ENCODE results near the gene ANKDD1B. TPM values are rescaled to one million over a fixed set of nuclear protein-coding genes. Genes with fewer than 3 reads are reported as not detected.
"Not testable (repeated sequence)": the region's sequence is repeated elsewhere in the genome, so short reads cannot be mapped to it uniquely, and the experiment has no call there.

Gene ANKDD1B
- total RNA-seq, 2 donors from 2014 or later = 3.6 to 6.3 TPM

GRCh38 chr5:75610201-75610600, 1.1 kb upstream of the ANKDD1B start:
- intact Hi-C loops (cut with DNase I) = no loop called here

DNA sequence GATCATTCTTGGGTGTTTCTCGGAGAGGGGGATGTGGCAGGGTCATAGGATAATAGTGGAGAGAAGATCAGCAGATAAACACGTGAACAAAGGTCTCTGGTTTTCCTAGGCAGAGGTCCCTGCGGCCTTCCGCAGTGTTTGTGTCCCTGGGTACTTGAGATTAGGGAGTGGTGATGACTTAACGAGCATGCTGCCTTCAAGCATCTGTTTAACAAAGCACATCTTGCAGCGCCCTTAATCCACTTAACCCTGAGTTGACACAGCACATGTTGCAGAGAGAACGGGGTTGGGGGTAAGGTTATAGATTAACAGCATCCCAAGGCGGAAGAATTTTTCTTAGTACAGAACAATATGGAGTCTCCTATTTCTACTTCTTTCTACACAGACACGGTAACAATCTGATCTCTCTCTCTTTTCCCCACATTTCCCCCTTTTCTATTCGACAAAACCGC, 368 bp upstream of the ANKDD1B start:
- H3K4me1 ChIP-seq; intact Hi-C loops (cut with DNase I); H3K27me3 ChIP-seq; H3K36me3 ChIP-seq; H3K9me3 ChIP-seq: not testable (repeated sequence)
- peak overlapping the region; percentile 45 for H3K27ac ChIP-seq
- DNase-seq = peak; percentile 54
- peak overlapping the region; percentile 67 for H3K4me3 ChIP-seq
- H3K9ac ChIP-seq (ENCODE audit: low read depth in 2 of 2, low read length in 2 of 2) = peak overlapping the region; percentile 77 to 97

More at GRCh38 chr5:75610201-75610600, 1.1 kb upstream of the ANKDD1B start:
- no peak overlapping the region for H3K27ac ChIP-seq
- no peak overlapping the region for H3K9ac ChIP-seq (ENCODE audit: low read depth in 2 of 2, low read length in 2 of 2)
- no peak overlapping the region for H3K4me3 ChIP-seq
- H3K27me3 ChIP-seq = no peaks in the 10 kb centered on the region
- no peaks in the 10 kb centered on the region for H3K36me3 ChIP-seq
- H3K9me3 ChIP-seq = no peaks in the 10 kb centered on the region
- TF ChIP-seq, protein P1, sequence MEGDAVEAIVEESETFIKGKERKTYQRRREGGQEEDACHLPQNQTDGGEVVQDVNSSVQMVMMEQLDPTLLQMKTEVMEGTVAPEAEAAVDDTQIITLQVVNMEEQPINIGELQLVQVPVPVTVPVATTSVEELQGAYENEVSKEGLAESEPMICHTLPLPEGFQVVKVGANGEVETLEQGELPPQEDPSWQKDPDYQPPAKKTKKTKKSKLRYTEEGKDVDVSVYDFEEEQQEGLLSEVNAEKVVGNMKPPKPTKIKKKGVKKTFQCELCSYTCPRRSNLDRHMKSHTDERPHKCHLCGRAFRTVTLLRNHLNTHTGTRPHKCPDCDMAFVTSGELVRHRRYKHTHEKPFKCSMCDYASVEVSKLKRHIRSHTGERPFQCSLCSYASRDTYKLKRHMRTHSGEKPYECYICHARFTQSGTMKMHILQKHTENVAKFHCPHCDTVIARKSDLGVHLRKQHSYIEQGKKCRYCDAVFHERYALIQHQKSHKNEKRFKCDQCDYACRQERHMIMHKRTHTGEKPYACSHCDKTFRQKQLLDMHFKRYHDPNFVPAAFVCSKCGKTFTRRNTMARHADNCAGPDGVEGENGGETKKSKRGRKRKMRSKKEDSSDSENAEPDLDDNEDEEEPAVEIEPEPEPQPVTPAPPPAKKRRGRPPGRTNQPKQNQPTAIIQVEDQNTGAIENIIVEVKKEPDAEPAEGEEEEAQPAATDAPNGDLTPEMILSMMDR (IDR thresholded peaks at IDR 0.05) = no peak
- no peaks in the 10 kb centered on the region for H3K4me1 ChIP-seq
- DNase-seq = no peak

DNA sequence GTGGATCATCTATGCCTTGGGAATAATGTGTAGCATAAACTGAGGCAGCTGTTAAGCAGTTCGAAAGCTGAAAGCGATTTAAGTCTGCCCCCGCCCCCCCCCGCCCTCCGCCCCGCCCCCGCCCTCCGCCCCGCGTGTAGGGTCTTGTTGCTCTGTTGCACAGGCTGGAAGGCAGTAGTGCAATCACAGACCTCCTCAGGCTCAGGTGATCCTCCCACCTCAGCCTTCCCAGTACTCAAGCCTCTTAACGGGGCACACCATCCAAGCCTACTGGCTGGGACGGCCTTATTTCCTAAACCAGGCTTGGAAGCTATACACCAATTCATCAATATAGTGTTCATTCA, 945 bp downstream of the ANKDD1B start:
- peak overlapping the region; percentile 45 for H3K27ac ChIP-seq
- H3K4me1 ChIP-seq = peaks cover 10% of the 10 kb centered on the region
- no peak for DNase-seq
- H3K27me3 ChIP-seq = no peaks in the 10 kb centered on the region
- no peaks in the 10 kb centered on the region for H3K36me3 ChIP-seq
- intact Hi-C loops (cut with DNase I) = no loop called here
- H3K9me3 ChIP-seq = no peaks in the 10 kb centered on the region
- peak overlapping the region; percentile 77 to 97 for H3K9ac ChIP-seq (ENCODE audit: low read depth in 2 of 2, low read length in 2 of 2)
- TF ChIP-seq, protein P1 (IDR thresholded peaks at IDR 0.05) = no peak
- no peak overlapping the region for H3K4me3 ChIP-seq

- Histone ChIP-seq H3K27me3 (no peaks in the 10 kb centered on the region), H3K9me3 (no peaks in the 10 kb centered on the region), H3K4me1 (peaks cover 10% of the 10 kb centered on the region), H3K27ac (no peak overlapping the region), H3K9ac (ENCODE audit: low read depth in 2 of 2, low read length in 2 of 2) (no peak overlapping the region), H3K4me3 (no peak overlapping the region), H3K36me3 (no peaks in the 10 kb centered on the region)
- TF ChIP-seq, protein P1 (IDR thresholded peaks at IDR 0.05) = no peak
- intact Hi-C loops (cut with DNase I) = no loop called here
- DNase-seq = no peak
Observed at GRCh38 chr5:75612901-75613300, 1.6 kb downstream of the ANKDD1B start.

GRCh38 chr5:75614176-75614575, 2.9 kb downstream of the ANKDD1B start:
- Histone ChIP-seq H3K27me3 (no peaks in the 10 kb centered on the region), H3K36me3 (no peaks in the 10 kb centered on the region), H3K9ac (ENCODE audit: low read depth in 2 of 2, low read length in 2 of 2) (no peak overlapping the region), H3K27ac (no peak overlapping the region), H3K4me1 (peaks cover 10% of the 10 kb centered on the region), H3K4me3 (no peak overlapping the region), H3K9me3 (no peaks in the 10 kb centered on the region)
- TF ChIP-seq, protein P1 (IDR thresholded peaks at IDR 0.05) = no peak
- intact Hi-C loops (cut with DNase I) = no loop called here
- DNase-seq = no peak

GRCh38 chr5:75616371-75616881, 5.2 kb downstream of the ANKDD1B start:
- Histone ChIP-seq H3K4me3 (no peak overlapping the region), H3K9me3 (no peaks in the 10 kb centered on the region), H3K4me1 (peaks cover 10% of the 10 kb centered on the region), H3K36me3 (no peaks in the 10 kb centered on the region), H3K27ac (peak overlapping the region; percentile 68), H3K27me3 (no peaks in the 10 kb centered on the region), H3K9ac (ENCODE audit: low read depth in 2 of 2, low read length in 2 of 2) (peak overlapping the region in 1 of 2 donors; percentile 14)
- TF ChIP-seq, protein P1 (IDR thresholded peaks at IDR 0.05) = no peak
- intact Hi-C loops (cut with DNase I) = no loop called here
- DNase-seq = no peak

All from colonic mucosa (tissue), 4 donors.